Spleen (tissue), 7 donors: ENCODE measurements around the gene YPEL3.

Source experiments
- POLR2A ChIP-seq, 3 donors: fragments of 450-650 bp; IDR thresholded peaks; one replicate each; pipeline ENCODE4 v1.5.1; 2017; ENCODE audit warnings: antibody characterized with exemption in 3 of 3, mild to moderate bottlenecking in 1 of 3
- TF ChIP-seq, protein P1 (sequence below), 11 experiments: fragments of 200-600 bp in 7 of 11; fragments of 450-650 bp in 4 of 11; sonication (generic) in 4 of 11; IDR thresholded peaks in 8 of 11; conservative IDR thresholded peaks in 3 of 11; 1 replicate in 7 of 11; 2 replicates in 4 of 11; pipeline versions ENCODE4 v1.4.0 to v1.8.0; 2016 to 2021; ENCODE audit warnings: antibody characterized with exemption in 11 of 11, inconsistent platforms in 4 of 11, mild to moderate bottlenecking in 1 of 11
- donor health status: DM: no; HTN: no; CAD: no; lungs with moderate emphysema.
- donor health status: DM: no; HTN: no; CAD: no.
- donor health status: DM: no; HTN: no; CAD: no.

DNA sequence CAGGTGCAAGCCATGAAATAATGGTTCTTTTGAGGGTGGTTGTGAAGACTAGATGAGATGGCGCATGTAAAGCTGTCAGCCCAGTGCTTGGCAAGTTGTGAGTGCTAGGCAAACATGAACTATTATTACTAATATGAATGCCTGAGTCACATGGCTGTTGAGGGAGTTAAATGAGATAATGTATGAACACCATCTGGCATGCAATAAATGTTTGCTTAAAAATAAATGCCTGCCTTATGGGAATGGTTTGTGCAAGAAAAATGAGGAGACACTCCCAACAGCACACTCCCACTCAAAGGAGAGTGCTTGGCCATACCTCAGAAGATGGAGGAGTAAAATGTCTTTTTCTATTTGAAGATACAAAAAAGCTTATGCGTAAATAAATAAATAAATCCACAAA is 23.4 kb upstream of the YPEL3 start:
- TF ChIP-seq, protein P1, sequence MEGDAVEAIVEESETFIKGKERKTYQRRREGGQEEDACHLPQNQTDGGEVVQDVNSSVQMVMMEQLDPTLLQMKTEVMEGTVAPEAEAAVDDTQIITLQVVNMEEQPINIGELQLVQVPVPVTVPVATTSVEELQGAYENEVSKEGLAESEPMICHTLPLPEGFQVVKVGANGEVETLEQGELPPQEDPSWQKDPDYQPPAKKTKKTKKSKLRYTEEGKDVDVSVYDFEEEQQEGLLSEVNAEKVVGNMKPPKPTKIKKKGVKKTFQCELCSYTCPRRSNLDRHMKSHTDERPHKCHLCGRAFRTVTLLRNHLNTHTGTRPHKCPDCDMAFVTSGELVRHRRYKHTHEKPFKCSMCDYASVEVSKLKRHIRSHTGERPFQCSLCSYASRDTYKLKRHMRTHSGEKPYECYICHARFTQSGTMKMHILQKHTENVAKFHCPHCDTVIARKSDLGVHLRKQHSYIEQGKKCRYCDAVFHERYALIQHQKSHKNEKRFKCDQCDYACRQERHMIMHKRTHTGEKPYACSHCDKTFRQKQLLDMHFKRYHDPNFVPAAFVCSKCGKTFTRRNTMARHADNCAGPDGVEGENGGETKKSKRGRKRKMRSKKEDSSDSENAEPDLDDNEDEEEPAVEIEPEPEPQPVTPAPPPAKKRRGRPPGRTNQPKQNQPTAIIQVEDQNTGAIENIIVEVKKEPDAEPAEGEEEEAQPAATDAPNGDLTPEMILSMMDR (IDR thresholded peaks at IDR 0.05 in 8 of 11, conservative IDR thresholded peaks at IDR 0.05 in 3 of 11) = no peak
- no peak for TF ChIP-seq POLR2A (IDR thresholded peaks at IDR 0.05)
